ENCODE measurements around the gene NDUFS6. TPM values are rescaled to one million over a fixed set of nuclear protein-coding genes. Genes with fewer than 3 reads are reported as not detected.
A peak's percentile ranks its signal among the peaks of the same experiment; 100 is the strongest.
"Not testable (repeated sequence)": the region's sequence is repeated elsewhere in the genome, so short reads cannot be mapped to it uniquely, and the experiment has no call there.

NDUFS6 gene
- total and polyA plus RNA-seq, 7 donors, result 48.3 to 177 (median 61.5) TPM

DNA sequence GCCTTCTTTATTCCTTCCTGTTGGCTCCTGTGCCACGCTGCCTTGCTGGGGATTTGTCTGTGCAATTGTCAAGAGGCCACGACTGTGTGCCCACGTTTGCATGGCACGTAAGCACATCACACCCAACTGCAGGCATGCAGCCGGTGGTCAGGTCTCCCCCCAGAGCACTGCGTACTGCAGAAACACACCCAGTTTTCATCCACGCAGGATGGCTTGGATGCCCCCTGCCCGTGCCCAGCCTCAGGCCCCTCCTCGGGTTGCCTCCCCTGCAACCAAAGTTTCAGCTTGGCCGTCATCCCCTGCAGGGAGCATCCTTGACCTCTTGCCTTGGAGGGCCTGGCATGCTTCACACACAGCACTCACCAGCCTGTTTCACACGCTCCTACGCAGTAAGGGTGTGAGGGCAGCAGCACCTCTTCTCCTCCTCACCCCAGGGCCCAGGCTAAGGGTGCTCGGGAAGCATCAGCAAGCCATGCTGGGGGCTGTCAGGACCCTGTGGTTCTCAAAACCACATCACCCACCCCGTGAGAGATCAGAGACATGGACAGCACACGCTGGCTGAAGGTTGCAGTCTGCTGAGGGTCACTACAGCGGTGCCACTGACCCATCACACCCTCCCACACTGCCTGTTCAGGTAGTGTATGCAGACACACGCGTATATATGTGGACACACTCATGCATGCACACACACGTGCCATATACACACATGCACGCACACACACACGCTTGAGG, 4.7 kb upstream of the NDUFS6 start:
- intact Hi-C loops (cut with DNase I), result no loop called here
- DNase-seq (no peak), ATAC-seq (no peak)
- TF ChIP-seq, protein P1, sequence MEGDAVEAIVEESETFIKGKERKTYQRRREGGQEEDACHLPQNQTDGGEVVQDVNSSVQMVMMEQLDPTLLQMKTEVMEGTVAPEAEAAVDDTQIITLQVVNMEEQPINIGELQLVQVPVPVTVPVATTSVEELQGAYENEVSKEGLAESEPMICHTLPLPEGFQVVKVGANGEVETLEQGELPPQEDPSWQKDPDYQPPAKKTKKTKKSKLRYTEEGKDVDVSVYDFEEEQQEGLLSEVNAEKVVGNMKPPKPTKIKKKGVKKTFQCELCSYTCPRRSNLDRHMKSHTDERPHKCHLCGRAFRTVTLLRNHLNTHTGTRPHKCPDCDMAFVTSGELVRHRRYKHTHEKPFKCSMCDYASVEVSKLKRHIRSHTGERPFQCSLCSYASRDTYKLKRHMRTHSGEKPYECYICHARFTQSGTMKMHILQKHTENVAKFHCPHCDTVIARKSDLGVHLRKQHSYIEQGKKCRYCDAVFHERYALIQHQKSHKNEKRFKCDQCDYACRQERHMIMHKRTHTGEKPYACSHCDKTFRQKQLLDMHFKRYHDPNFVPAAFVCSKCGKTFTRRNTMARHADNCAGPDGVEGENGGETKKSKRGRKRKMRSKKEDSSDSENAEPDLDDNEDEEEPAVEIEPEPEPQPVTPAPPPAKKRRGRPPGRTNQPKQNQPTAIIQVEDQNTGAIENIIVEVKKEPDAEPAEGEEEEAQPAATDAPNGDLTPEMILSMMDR (IDR thresholded peaks at IDR 0.05), result no peak
- H3K4me1 ChIP-seq, result peaks cover 11% of the 10 kb centered on the region
- H3K4me3 ChIP-seq, result no peak overlapping the region
- WGBS, 3 donors, result 82 to 87% (median 83%) methylated on average over 21 of the region's 21 CpGs
- no peaks in the 10 kb centered on the region for H3K9me3 ChIP-seq
- H3K27me3 ChIP-seq (ENCODE audit: insufficient read depth in 3 of 3, low read length in 2 of 3), result no peaks in the 10 kb centered on the region
- H3K27ac ChIP-seq, result no peak overlapping the region
- H3K36me3 ChIP-seq (ENCODE audit: insufficient read depth in 1 of 2, low read depth in 1 of 2), result peaks cover 6 to 19% of the 10 kb centered on the region in 2 donors

DNA sequence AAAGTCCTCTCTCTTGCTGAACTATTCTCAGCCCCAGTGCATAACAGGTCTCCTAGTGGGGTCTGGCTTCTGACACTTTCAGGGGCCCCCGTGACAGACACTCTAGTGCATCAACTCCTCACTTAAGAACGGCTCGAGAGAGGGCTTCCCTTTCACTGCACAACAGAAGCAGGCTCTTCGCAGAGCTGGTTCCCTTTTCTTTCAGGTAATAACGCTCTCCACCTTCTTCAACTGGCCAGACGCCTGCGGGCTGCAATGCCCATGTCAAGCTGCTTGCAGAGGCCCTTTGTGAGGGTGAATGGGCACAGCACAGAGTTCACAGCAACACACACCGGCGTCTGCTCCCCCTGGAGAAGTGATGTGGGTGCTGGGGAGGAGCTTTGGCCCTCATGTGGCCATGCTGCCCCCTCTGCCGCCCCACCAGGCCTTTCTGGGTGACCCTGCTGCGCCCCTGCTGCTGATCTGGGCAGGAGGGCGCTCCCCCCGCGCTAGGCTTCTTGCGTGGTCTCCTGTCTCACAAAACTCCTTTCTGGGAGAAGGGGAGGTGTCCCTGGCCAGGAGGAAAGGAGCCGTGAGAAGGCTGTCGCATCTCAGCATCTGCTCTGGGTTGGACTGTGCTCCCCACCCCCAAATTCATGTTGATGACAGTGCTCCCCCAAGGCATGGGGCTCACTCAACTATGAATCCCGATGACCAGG, 4.0 kb upstream of the NDUFS6 start:
- H3K4me3 ChIP-seq, result no peak overlapping the region
- no peak overlapping the region for H3K27ac ChIP-seq
- TF ChIP-seq, protein P1 (IDR thresholded peaks at IDR 0.05), result no peak
- DNase-seq (no peak), ATAC-seq (no peak)
- WGBS, 3 donors, result 89 to 93% (median 92%) methylated on average over 16 to 18 of the region's 18 CpGs
- no peaks in the 10 kb centered on the region for H3K9me3 ChIP-seq
- H3K27me3 ChIP-seq (ENCODE audit: insufficient read depth in 3 of 3, low read length in 2 of 3), result no peaks in the 10 kb centered on the region
- H3K36me3 ChIP-seq (ENCODE audit: insufficient read depth in 1 of 2, low read depth in 1 of 2), result peaks cover 6 to 19% of the 10 kb centered on the region in 2 donors
- H3K4me1 ChIP-seq, result peaks cover 16% of the 10 kb centered on the region
- intact Hi-C loops (cut with DNase I), result no loop called here

DNA sequence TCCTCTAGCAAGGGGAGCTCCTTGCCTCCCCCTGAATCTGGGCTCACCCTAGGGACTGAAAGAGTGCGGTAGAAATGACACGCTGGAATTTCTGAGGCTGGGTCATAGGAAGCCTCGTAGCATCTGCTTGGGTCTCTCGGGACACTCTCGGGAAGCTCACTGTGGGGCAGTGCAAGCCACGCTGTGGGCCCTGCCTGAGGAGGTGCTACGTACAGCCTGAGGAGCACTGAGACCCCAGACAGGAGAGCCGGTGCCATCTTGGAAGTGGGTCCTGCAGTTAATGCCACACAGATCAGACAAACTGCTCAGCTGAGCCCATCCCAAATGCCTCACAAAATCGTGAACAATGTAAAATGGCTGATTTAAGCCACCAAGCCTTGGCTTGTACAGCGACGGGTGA, 3.4 kb upstream of the NDUFS6 start:
- intact Hi-C loops (cut with DNase I), result no loop called here
- Histone ChIP-seq H3K27ac (no peak overlapping the region), H3K27me3 (ENCODE audit: insufficient read depth in 3 of 3, low read length in 2 of 3) (no peaks in the 10 kb centered on the region), H3K36me3 (ENCODE audit: insufficient read depth in 1 of 2, low read depth in 1 of 2) (peaks cover 6 to 23% of the 10 kb centered on the region in 2 donors), H3K4me1 (peaks cover 22% of the 10 kb centered on the region), H3K9me3 (no peaks in the 10 kb centered on the region), H3K4me3 (no peak overlapping the region)
- ATAC-seq (no peak), DNase-seq (no peak)
- TF ChIP-seq, protein P1 (IDR thresholded peaks at IDR 0.05), result no peak
- WGBS, 3 donors, result 74 to 79% (median 78%) methylated on average over 11 of the region's 11 CpGs

DNA sequence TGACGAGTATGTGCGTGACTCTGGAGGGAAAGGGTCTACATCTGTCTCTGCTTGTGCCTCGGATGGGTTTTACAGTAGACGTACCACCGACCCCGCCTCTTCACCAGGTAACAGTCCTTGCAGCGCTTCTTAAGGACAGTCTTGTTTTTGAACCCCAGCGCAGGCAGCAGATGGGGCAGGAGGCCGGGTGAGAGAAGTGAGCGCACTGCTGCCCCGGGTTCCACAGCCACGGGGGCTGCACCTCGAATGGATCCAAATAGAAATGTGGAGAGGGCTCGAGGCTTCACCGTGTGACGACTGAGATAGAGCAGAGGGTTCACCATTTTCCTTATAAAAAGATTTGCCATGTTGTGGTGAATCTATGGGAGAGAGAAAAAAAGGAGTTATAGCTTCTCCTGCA, 2.6 kb upstream of the NDUFS6 start:
- H3K36me3 ChIP-seq (ENCODE audit: insufficient read depth in 1 of 2, low read depth in 1 of 2), result peaks cover 6 to 30% of the 10 kb centered on the region in 2 donors
- peak overlapping the region; percentile 98 for H3K4me3 ChIP-seq
- ATAC-seq; H3K27me3 ChIP-seq (ENCODE audit: insufficient read depth in 3 of 3, low read length in 2 of 3); DNase-seq; H3K9me3 ChIP-seq; intact Hi-C loops (cut with DNase I): not testable (repeated sequence)
- H3K4me1 ChIP-seq, result peaks cover 27% of the 10 kb centered on the region
- H3K27ac ChIP-seq, result peak overlapping the region; percentile 94
- WGBS, 3 donors, result 79 to 85% (median 82%) methylated on average over 16 of the region's 16 CpGs

DNA sequence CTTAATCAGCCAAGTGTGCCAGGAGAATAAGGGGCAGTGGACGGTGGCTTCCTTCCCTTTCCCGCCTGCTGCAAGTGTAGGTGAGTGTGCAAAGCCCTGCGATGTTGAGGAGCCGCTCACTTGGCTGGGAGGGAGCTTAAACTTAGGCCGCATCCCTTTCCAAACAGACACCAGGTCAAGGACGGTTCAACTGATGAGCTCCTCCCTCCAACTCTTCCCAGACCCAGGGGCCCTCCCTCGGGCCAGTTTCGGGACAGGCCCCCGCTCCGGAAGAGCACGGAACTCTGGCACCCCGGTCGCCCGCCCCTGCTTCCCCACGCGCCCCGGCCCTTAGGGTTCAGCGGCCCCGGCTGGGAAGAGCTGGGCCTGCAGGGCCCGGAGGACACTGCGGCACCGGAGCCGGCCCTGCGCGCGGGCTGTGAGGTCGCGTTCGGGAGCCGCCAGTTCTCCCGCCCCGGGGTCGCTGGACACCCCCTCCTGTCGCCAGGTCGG, 2.1 kb upstream of the NDUFS6 start:
- ATAC-seq (peak; percentile 16 to 31 (median 20)), DNase-seq (peak in 1 of 2 donors; percentile 30)
- Histone ChIP-seq H3K27me3 (ENCODE audit: insufficient read depth in 3 of 3, low read length in 2 of 3) (no peaks in the 10 kb centered on the region), H3K4me1 (peaks cover 33% of the 10 kb centered on the region), H3K27ac (peak overlapping the region; percentile 94), H3K4me3 (peak overlapping the region; percentile 98), H3K36me3 (ENCODE audit: insufficient read depth in 1 of 2, low read depth in 1 of 2) (peaks cover 6 to 36% of the 10 kb centered on the region in 2 donors), H3K9me3 (no peaks in the 10 kb centered on the region)
- TF ChIP-seq, protein P1 (IDR thresholded peaks at IDR 0.05), result no peak
- intact Hi-C loops (cut with DNase I), result no loop called here
- WGBS, 3 donors, result 0 to 1% (median 1%) methylated on average over 25 to 35 of the region's 35 CpGs
